Hepatocyte (in vitro differentiated cells): ENCODE measurements around the gene CARMIL1.

ENCODE experiments used
- CTCF ChIP-seq: fragments of 200-600 bp; sonication (generic); IDR thresholded peaks from 2 replicates; pipeline ENCODE4 v1.5.1; 2016; ENCODE audit warnings: antibody characterized with exemption, mild to moderate bottlenecking; ENCODE audit not compliant: poor library complexity
- EZH2 ChIP-seq: fragments of 200-600 bp; sonication (generic); IDR thresholded peaks from 2 replicates; pipeline ENCODE4 v1.6.1; 2016; ENCODE audit warnings: antibody characterized with exemption, mild to moderate bottlenecking, borderline replicate concordance

GRCh38 chr6:25384967-25385366, 105.8 kb downstream of the CARMIL1 start:
- TF ChIP-seq CTCF (no peak), EZH2 (no peak)
